Ovary (tissue), 9 donors: ENCODE data around the gene FKBP3. TPM values are rescaled to one million over a fixed set of nuclear protein-coding genes. Genes with fewer than 3 reads are reported as not detected.

ENCODE experiments used
- DNase-seq, 5 donors: peaks; one replicate each; pipeline ENCODE4 v3.0.0-alpha.2; 2019 to 2020
- H3K27ac ChIP-seq, 2 donors: fragments of 200-600 bp; one replicate each; pipeline versions ENCODE4 v1.5.1 to v1.8.0; 2019 to 2022
- H3K27me3 ChIP-seq: fragments of 200-600 bp; one replicate; pipeline ENCODE4 v1.8.0; 2022
- H3K36me3 ChIP-seq: fragments of 200-600 bp; sonication (generic); one replicate; pipeline ENCODE4 v1.5.1; 2019
- H3K4me1 ChIP-seq: one replicate; pipeline ENCODE4 v1.8.1; 2013; ENCODE audit warnings: mild to moderate bottlenecking, moderate library complexity; ENCODE audit not compliant: insufficient read depth
- H3K4me3 ChIP-seq: fragments of 200-600 bp; sonication (generic); one replicate; pipeline ENCODE4 v1.5.1; 2017
- H3K9me3 ChIP-seq, 2 donors: fragments of 200-600 bp in 1 of 2; sonication (generic) in 1 of 2; one replicate each; pipeline versions ENCODE4 v1.5.1 to v1.8.1; 2013 to 2019; ENCODE audit warnings: mild to moderate bottlenecking in 1 of 2, moderate library complexity in 1 of 2
- EP300 ChIP-seq: sonication (generic); formaldehyde crosslinking; IDR thresholded peaks from one replicate; pipeline ENCODE4 v1.6.1; 2017; ENCODE audit warnings: antibody characterized with exemption
- POLR2A ChIP-seq: fragments of 450-650 bp; IDR thresholded peaks from one replicate; pipeline ENCODE4 v1.6.1; 2017; ENCODE audit warnings: antibody characterized with exemption, mild to moderate bottlenecking, moderate library complexity
- WGBS, 3 donors: extraction: QIAGEN DNeasy Blood & Tissue Kit in 1 of 3; methylation state at CpG; one replicate each; pipeline versions ENCODE4 v1.1.5 to v1.1.7; 2013 to 2017; 5-methylcytosine and 5-hydroxymethylcytosine counted together
- intact Hi-C, 4 donors: fragments of 100-400 bp; cut with DNase I; formaldehyde crosslinking; loops; one replicate each; pipeline versions ENCODE4 v1.11.0 to v1.15.1; 2022 to 2023
- polyA plus RNA-seq, 2 donors: library from polyadenylated mRNA; stranded (reverse); fragments of 200-250 nt in 1 of 2; fragments of 350-450 nt in 1 of 2; fragmentation: Illumina TruSeq in 1 of 2; extraction: RNeasy Lipid Tissue Mini Kit (QIAGEN cat#74804) in 1 of 2; gene quantifications; one replicate each; pipeline ENCODE4 v1.2.3, GENCODE V29; 2013 to 2014
- total RNA-seq, 7 donors: library from RNA; depleted of rRNA in 2 of 7; stranded (reverse); fragments of >200 nt in 2 of 7; fragmentation: NEBNext Ultra II Directional in 3 of 7; extraction: Animal tissue kit (Norgen Biotek cat#: 25700) in 3 of 7; gene quantifications; one replicate each; pipeline versions ENCODE4 v1.1.0 to v1.2.4, GENCODE V29; 2016 to 2023
- TF ChIP-seq, protein P1 (sequence below), 3 donors: fragments of 450-650 bp in 2 of 3; fragments of 200-600 bp in 1 of 3; IDR thresholded peaks; one replicate each; pipeline versions ENCODE4 v1.5.1 to v1.8.0; 2016 to 2022; ENCODE audit warnings: antibody characterized with exemption in 3 of 3, mild to moderate bottlenecking in 1 of 3
- donor health status: DM: no; HTN: no; CAD: no; lungs with moderate emphysema.
- donor health status: DM: no; HTN: no; CAD: no.
- donor health status: Bipolar disorder and iron deficiency.
- donor health status: DM: yes; HTN: yes; CAD: no.
- donor health status: DM: no; HTN: no; CAD: no.
- donor health status: DM: yes; HTN: yes; CAD: no.

Gene FKBP3
- total and polyA plus RNA-seq, 9 donors, result 38.3 to 65.9 (median 43.5) TPM

DNA sequence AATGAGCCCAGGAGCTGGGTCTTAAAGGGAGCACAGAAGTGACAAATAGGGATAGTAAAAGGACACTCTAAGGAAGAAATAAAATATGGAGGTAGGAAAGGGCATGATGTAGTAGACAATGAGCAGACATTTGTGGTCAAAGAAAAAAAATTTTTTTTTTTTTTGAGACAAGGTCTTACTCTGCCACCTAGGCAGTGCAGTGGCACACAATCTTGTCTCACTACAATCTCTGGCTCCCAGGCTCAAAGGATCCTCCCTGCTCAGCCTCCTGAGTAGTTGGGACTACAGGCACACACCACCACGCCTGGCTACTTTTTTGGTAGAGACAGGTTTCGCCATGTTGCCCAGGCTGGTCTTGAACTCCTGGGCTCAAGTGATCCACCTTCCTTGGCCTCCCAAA is 8.5 kb downstream of the FKBP3 start:
- intact Hi-C loops, result no loop called here
- no peaks in the 10 kb centered on the region for H3K36me3 ChIP-seq
- WGBS, 3 donors, result 89 to 100% (median 94%) methylated on average over 2 of the region's 2 CpGs

DNA sequence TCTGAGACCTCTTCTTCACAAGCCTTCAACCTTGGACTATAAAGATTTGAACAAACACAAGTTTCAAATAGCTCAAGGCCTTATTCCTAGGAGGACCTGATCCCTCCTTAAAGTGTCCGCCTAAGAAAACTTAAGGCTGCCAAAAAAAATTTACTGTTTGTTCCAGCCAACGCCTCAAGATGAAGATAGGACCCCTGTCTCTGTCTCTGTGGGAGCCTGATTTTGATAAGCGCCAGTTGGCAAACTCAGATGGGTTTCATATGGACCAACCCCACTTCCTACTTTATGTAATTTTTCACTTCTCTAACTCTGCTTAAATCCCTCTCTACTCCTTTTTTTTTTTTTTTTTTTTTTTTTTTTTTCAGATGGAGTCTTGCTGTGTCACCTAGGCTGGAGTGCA is 11.0 kb downstream of the FKBP3 start:
- WGBS, 3 donors, result 84 to 88% (median 86%) methylated on average over 3 of the region's 3 CpGs
- TF ChIP-seq, protein P1, sequence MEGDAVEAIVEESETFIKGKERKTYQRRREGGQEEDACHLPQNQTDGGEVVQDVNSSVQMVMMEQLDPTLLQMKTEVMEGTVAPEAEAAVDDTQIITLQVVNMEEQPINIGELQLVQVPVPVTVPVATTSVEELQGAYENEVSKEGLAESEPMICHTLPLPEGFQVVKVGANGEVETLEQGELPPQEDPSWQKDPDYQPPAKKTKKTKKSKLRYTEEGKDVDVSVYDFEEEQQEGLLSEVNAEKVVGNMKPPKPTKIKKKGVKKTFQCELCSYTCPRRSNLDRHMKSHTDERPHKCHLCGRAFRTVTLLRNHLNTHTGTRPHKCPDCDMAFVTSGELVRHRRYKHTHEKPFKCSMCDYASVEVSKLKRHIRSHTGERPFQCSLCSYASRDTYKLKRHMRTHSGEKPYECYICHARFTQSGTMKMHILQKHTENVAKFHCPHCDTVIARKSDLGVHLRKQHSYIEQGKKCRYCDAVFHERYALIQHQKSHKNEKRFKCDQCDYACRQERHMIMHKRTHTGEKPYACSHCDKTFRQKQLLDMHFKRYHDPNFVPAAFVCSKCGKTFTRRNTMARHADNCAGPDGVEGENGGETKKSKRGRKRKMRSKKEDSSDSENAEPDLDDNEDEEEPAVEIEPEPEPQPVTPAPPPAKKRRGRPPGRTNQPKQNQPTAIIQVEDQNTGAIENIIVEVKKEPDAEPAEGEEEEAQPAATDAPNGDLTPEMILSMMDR (IDR thresholded peaks at IDR 0.05), result no peak
- TF ChIP-seq POLR2A (no peak), EP300 (no peak)
- no peak overlapping the region for H3K27ac ChIP-seq
- DNase-seq, result no peak
- no peaks in the 10 kb centered on the region for H3K4me1 ChIP-seq
- H3K9me3 ChIP-seq, result no peaks in the 10 kb centered on the region
- intact Hi-C loops, result no loop called here
- no peaks in the 10 kb centered on the region for H3K27me3 ChIP-seq
- no peaks in the 10 kb centered on the region for H3K36me3 ChIP-seq
- H3K4me3 ChIP-seq, result no peak overlapping the region

More for the DNA sequence above, 8.5 kb downstream of the FKBP3 start:
- Histone ChIP-seq H3K4me3 (no peak overlapping the region), H3K27me3 (no peaks in the 10 kb centered on the region), H3K9me3 (no peaks in the 10 kb centered on the region), H3K4me1 (no peaks in the 10 kb centered on the region), H3K27ac (no peak overlapping the region)
- TF ChIP-seq POLR2A (no peak), EP300 (no peak)
- TF ChIP-seq, protein P1 (IDR thresholded peaks at IDR 0.05), result no peak
- no peak for DNase-seq

DNA sequence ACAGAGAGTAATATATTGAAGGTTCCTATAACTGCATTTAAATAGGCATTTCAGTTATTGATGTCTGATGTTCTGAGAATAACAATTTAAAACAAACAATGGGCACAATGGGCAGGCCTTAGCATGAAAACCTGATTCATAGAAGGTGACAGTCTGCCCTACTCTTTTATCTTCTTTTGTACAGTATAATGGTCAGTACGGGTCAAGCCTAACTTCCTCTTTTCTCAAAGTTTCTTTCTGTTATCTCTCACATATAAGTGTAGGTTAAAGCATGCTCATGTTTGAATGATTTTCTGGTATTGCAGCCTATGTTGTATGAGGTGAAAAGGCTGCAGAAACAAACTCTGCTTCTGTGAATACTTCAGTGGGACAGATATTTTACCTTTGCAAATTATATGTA is 14.2 kb downstream of the FKBP3 start:
- Histone ChIP-seq H3K27ac (no peak overlapping the region), H3K36me3 (no peaks in the 10 kb centered on the region), H3K4me3 (no peak overlapping the region), H3K27me3 (no peaks in the 10 kb centered on the region), H3K9me3 (no peaks in the 10 kb centered on the region), H3K4me1 (no peaks in the 10 kb centered on the region)
- intact Hi-C loops, result no loop called here
- no peak for TF ChIP-seq POLR2A
- TF ChIP-seq EP300, result no peak
- TF ChIP-seq, protein P1 (IDR thresholded peaks at IDR 0.05), result no peak
- 70 to 83% (median 78%) methylated on average over 1 of the region's 1 CpG for WGBS, 3 donors
- DNase-seq, result no peak

DNA sequence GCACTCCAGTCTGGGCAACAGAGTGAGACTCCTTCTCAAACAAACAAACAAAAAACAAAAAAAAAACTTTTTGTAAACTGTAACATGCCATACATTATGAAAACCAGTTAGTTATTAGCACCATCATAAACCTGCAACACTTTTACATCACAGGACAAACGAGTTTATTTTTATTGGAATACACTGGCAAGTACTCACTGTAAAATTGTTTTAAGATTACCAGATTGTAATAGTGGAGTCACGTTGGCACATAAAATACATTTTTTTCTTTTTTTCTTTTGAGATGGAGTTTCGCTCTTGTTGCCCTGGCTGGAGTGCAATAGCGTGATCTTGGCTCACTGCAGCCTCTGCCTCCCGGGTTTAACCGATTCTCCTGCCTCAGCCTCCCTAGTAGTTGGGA is 15.7 kb downstream of the FKBP3 start:
- Histone ChIP-seq H3K36me3 (no peaks in the 10 kb centered on the region), H3K9me3 (no peaks in the 10 kb centered on the region), H3K4me3 (no peak overlapping the region), H3K4me1 (no peaks in the 10 kb centered on the region), H3K27me3 (no peaks in the 10 kb centered on the region), H3K27ac (no peak overlapping the region)
- no peak for TF ChIP-seq POLR2A
- TF ChIP-seq EP300, result no peak
- TF ChIP-seq, protein P1 (IDR thresholded peaks at IDR 0.05), result no peak
- WGBS, 3 donors, result 84 to 86% (median 86%) methylated on average over 6 of the region's 6 CpGs
- DNase-seq, result no peak
- intact Hi-C loops, result no loop called here

DNA sequence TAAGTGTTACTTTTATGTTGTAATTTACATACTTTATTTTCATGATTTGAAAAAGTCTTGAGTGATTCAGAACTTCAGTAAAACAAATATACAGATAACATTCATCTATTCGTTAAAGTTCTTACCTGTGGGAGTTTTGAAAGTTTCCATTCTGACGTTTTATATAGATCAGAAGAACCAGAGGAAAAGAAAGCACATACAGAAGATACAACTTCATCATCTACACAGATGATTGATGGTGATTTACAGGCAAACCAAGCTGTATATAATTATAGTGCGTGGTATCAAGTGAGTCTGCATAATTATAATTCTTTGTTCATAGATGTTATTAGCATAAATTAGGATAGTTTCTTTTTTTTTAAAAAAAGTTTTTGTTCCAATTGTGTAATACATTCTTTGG is 20.0 kb downstream of the FKBP3 start:
- H3K27me3 ChIP-seq, result no peaks in the 10 kb centered on the region
- H3K27ac ChIP-seq, result no peak overlapping the region
- TF ChIP-seq EP300, result no peak
- TF ChIP-seq, protein P1 (IDR thresholded peaks at IDR 0.05), result no peak
- TF ChIP-seq POLR2A, result no peak
- no peak for DNase-seq
- intact Hi-C loops, result no loop called here
- no peaks in the 10 kb centered on the region for H3K9me3 ChIP-seq
- H3K4me1 ChIP-seq, result no peaks in the 10 kb centered on the region
- 53 to 65% (median 55%) methylated on average over 3 of the region's 3 CpGs for WGBS, 3 donors
- no peaks in the 10 kb centered on the region for H3K36me3 ChIP-seq
- H3K4me3 ChIP-seq, result no peak overlapping the region
